GM19328 (cell line): ENCODE results near the gene RPH3AL.
"Not testable (repeated sequence)": the region's sequence is repeated elsewhere in the genome, so short reads cannot be mapped to it uniquely, and the experiment has no call there.

Source experiments
- ATAC-seq: cut with Tn5 transposase; IDR thresholded peaks from one replicate; pipeline ENCODE4 v1.9.1; 2021; ENCODE audit warnings: mild to moderate bottlenecking, moderate library complexity; ENCODE audit not compliant: unreplicated experiment

RPH3AL gene

DNA sequence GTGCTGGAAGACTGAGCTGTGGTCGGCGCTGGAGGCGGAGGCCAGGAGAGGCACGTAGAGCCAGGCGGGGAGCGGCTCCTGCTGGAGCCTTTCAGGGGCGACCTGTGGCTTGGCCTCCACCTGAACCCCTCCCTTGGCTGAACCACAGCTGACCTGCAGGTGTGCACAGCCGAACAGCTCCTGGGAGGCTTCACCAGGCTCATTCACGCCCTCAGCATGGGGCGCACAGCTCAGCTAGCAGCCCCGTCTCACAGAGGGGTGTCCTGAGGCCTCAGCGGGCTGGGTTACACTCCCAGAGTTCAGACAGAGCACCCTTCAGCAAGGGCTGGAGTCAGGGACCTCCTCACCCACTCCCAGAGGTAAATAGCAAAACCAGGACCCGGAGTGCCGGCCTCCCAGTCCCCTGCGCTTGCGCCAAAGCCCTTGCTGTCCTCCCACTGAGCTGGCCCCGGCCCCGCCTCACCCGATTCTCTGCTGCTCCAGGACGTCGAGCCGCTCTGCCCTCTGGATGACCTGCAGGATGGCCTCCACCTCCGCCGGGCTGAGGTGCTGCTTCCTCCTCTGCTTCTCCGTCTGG, 31.7 kb downstream of the RPH3AL start:
- ATAC-seq = no peak

- no peak for ATAC-seq
Observed at GRCh38 chr17:320139-320538, 32.5 kb downstream of the RPH3AL start.

DNA sequence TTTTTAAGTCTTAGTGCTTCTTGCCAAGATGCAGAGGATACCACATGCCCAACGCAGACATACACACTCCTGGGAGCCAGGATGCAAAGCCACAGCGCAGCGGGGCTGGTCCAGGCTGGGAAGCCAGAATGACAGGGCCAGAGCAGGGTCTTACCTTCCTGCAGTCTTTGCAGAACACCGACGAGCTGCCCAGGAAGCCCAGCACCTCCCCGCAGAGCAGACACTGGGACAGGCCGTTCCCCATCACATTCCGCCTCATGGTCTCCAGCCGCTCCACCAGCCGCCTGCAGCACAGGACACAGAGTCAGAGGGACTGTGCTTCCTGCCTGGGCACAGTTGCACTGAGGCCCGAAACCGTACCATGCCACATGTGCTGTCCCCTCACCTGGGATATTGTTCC, 33.3 kb downstream of the RPH3AL start:
- no peak for ATAC-seq

DNA sequence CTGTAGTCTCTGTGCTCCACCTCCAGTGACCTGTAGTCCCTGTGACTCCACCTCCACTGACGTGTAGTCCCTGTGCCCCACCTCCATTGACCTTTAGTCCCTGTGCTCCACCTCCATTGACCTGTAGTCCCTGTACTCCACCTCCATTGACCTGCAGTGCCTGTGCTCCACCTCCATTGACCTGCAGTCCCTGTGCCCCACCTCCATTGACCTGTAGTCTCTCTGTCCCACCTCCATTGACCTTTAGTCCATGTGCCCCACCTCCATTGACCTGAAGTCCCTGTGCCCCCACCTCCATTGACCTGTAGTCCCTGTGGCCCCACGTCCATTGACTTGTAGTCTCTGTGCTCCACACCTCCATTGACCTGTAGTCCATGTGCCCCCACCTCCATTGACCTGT, 35.5 kb downstream of the RPH3AL start:
- ATAC-seq = not testable (repeated sequence)

DNA sequence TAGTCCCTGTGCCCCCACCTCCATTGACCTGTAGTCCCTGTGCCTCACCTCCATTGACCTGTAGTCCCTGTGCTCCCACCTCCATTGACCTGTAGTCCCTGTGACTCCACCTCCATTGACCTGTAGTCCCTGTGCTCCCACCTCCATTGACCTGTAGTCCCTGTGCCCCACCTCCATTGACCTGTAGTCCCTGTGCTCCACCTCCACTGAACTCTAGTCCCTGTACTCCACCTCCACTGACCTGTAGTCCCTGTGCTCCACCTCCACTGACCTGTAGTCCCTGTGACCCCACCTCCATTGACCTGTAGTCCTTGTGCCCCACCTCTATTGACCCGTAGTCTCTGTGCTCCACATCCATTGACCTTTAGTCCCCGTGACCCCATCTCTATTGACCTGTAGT, 37.2 kb downstream of the RPH3AL start:
- not testable (repeated sequence) for ATAC-seq

DNA sequence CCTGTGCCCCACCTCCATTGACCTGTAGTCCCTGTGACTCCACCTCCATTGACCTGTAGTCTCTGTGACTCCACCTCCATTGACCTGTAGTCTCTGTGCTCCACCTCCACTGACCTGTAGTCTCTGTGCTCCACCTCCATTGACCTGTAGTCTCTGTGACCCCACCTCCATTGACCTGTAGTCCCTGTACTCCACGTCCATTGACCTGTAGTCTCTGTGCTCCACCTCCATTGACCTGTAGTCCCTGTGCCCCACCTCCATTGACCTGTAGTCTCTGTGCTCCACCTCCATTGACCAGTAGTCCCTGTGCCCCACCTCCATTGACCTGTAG, 38.0 kb downstream of the RPH3AL start:
- not testable (repeated sequence) for ATAC-seq

GRCh38 chr17:313911-314613, 38.5 kb downstream of the RPH3AL start:
- no peak for ATAC-seq

DNA sequence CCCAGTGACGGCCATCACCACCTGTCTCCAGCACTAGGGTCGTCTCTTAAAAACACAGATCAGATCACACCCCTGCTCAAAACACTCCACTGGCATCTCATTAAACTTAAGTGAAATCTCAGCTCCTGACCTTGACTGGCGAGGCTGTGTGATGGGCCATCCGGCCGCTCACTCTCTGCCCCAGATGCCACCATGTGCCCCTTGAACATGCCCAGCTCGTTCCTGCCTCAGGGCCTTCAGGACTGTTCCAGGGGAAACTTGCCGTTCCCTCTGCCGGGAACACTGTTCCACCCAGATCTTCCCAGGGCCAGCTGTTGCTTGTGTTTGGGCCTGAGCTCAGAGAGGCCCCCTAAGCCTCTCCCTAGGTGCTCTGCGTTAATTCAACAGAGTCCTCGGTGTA, 39.4 kb downstream of the RPH3AL start:
- ATAC-seq = no peak

- ATAC-seq = no peak
Observed at GRCh38 chr17:312476-313148, 40.0 kb downstream of the RPH3AL start.

GRCh38 chr17:311119-311782, 41.4 kb downstream of the RPH3AL start:
- no peak for ATAC-seq

DNA sequence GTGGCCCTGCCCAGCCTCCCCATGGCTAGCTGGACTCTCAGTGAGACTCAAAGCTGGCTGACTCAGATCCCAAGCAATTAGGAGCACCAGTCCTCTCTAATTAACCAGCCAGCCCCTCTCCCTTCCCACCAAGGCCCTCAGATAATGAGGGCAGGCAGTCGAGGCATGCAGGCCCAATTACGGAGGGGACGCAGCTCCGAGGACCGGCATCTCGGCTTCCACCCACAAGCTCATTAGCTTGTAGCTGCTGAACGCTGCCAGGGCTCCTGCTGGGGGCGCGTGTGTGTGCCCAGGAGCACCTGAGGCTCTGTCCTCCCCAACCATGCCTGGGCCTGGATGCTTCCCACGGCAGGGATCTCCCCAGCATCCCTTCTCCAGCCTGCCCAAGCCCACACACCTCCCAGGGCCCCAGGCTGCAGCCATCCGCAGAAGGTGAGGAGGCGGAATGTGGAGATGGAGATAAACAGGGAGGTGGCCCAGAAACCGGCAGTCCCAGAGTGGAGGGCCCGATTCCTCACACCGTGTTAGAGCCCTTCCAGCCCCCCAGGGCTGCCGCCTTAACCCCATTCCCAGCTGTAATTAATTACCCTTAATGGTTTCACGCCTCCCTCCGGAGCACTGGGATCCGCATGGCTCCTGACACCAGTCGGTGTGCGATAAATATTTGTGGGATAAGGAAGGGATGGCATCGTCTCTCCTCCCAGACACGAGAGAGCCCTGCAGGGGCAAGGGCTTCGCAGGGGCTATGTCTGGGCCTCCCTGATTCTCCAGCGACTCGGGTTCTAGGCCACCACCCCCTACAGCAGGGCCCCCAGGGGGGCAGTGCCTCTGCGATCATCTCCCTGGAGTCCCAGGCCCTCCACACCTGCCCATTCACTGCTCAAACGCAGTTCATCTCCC, 42.2 kb downstream of the RPH3AL start:
- no peak for ATAC-seq

DNA sequence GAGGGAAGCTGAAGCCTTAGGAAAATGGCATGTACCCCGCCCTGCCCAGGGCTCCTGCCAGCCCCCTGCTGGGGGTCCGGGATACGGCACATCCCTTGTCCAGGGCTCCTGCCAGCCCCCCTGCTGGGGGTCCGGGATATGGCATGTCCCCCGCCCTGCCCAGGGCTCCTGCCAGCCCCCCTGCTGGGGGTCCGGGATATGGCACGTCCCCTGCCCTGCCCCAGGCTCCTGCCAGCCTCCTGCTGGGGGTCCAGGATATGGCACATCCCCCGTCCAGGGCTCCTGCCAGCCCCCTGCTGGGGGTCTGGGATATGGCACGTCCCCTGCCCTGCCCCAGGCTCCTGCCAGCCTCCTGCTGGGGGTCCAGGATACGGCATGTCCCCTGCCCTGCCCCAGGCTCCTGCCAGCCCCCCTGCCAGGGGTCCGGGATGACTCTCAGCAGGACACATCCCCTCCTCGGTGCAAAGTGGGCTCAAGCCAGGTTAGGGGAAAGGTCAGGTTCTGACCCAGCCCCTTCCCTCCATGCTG, 43.2 kb downstream of the RPH3AL start:
- ATAC-seq = no peak

DNA sequence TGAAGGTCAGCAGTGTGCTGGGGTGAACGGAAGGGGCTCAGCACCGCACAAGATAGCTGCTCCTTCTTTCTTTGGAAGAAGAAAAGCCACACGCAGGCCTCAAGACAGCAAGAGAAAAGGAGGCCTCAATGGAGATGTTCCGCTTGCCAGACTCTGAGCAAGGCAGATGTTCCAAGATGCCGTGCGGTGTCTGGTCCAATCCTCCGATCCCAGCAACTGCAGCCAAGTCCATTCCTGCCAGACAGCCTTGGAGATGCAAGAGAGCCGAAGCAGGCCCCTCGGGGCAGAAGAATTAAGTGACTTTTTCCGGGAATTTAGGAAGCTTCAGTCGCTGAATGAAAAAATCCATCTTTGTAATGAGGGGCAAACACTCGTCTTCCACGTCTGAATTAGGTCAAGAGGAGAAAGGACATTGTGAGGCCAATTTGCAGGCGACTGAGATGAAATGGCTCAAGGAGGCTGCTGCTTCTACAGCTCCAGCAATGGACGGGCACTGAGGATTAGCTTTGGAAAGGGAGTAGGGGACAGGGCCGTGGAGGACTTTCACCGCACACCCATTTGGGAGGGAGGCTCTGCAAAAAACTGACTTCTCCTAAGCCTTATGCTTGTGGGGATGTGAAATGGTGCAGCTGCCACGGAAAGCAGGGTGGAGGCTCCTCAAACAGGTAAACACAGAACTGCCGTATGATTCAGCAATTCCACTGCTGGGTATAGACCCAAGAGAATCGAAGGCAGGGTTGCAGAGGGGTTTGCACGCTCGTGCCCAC, 44.7 kb downstream of the RPH3AL start:
- no peak for ATAC-seq

DNA sequence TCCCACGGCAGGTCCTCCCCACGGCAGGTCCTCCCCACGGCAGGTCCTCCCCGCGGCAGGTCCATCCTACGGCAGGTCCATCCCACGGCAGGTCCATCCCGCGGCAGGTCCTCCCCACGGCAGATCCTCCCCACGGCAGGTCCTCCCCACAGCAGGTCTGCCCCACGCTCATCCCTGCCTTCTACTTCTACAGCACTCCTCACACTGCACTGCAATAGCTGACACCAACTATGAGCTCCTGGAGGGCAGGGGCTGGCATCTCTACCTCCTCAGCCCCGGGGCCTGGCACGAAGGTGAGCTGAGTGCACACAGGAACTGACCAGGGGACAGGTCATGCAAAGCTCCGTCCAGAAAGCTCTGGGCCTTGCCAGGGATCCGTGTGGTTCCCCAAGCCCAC, 45.3 kb downstream of the RPH3AL start:
- no peak for ATAC-seq

DNA sequence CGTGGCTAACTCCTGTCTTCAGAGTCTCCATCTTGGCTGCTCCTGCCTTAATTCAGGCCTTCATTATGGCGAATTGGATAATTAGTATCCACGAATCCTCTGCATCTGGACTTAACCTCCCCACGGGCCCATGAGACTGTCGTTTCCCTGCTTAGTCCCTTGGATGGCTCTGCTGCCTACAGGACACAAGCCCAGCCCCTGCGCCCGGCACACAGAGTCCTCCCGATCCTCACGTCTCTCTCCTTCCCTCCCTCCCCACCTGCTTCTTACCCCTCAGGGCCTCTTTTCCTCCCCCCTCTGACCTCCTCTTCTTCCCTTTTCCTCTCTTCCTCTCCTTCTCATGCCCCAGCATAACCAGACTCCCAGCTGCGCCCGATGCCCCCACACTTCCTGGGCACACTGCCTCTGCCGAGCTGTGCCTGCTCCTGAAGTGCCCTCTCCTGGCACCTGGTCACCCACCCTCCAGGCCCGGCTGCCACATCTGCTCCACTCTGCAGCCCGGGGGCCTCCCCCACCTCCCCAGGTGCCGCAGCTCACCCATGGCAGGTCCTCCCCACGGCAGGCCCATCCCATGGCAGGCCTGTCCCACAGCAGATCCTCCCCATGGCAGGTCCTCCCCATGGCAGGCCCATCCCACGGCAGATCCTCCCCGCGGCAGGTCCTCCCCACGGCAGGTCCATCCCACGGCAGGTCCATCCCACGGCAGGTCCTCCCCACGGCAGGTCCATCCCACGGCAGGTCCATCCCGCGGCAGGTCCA, 45.9 kb downstream of the RPH3AL start:
- ATAC-seq = no peak

GRCh38 chr17:306116-306515, 46.5 kb downstream of the RPH3AL start:
- no peak for ATAC-seq

GRCh38 chr17:305090-305976, 47.3 kb downstream of the RPH3AL start:
- ATAC-seq = no peak

GRCh38 chr17:304461-304860, 48.1 kb downstream of the RPH3AL start:
- no peak for ATAC-seq
